Kidney epithelial cell (primary cell): ENCODE measurements around the gene HOXD4. TPM values are rescaled to one million over a fixed set of nuclear protein-coding genes. Genes with fewer than 3 reads are reported as not detected.

Source experiments
- DNase-seq: peaks from one replicate; pipeline ENCODE4 v3.0.0-alpha.2; 2010; ENCODE audit warnings: low read depth
- H3K27me3 ChIP-seq: 2 replicates; pipeline ENCODE4 v1.6.0; 2011; ENCODE audit warnings: low read length; ENCODE audit not compliant: control insufficient read depth, insufficient read depth
- H3K36me3 ChIP-seq: 2 replicates; pipeline ENCODE4 v1.5.1; 2011; ENCODE audit warnings: low read length; ENCODE audit not compliant: control insufficient read depth, insufficient read depth
- H3K4me3 ChIP-seq: 2 replicates; pipeline ENCODE4 v1.5.1; 2011; ENCODE audit warnings: low read depth, mild to moderate bottlenecking, control low read depth, low read length
- total RNA-seq: library from RNA; depleted of rRNA; stranded (reverse); fragments of >200 nt; gene quantifications from 2 replicates; pipeline ENCODE4 v1.2.3, GENCODE V29; 2015
- TF ChIP-seq, protein P1 (sequence below): IDR thresholded peaks from 2 replicates; pipeline ENCODE4 v1.5.1; 2011; ENCODE audit warnings: mild to moderate bottlenecking, moderate library complexity, low read length, control low read depth, inconsistent platforms; ENCODE audit not compliant: insufficient read depth, poor library complexity, severe bottlenecking

Gene HOXD4
- total RNA-seq, 1 donor from 2014 or later: 5.4 TPM

GRCh38 chr2:176140513-176141317 lies 10.6 kb upstream of the HOXD4 start:
- Histone ChIP-seq H3K36me3 (no peaks in the 10 kb centered on the region), H3K4me3 (peak overlapping the region; percentile 92), H3K27me3 (no peaks in the 10 kb centered on the region)
- DNase-seq: no peak
- TF ChIP-seq, protein P1, sequence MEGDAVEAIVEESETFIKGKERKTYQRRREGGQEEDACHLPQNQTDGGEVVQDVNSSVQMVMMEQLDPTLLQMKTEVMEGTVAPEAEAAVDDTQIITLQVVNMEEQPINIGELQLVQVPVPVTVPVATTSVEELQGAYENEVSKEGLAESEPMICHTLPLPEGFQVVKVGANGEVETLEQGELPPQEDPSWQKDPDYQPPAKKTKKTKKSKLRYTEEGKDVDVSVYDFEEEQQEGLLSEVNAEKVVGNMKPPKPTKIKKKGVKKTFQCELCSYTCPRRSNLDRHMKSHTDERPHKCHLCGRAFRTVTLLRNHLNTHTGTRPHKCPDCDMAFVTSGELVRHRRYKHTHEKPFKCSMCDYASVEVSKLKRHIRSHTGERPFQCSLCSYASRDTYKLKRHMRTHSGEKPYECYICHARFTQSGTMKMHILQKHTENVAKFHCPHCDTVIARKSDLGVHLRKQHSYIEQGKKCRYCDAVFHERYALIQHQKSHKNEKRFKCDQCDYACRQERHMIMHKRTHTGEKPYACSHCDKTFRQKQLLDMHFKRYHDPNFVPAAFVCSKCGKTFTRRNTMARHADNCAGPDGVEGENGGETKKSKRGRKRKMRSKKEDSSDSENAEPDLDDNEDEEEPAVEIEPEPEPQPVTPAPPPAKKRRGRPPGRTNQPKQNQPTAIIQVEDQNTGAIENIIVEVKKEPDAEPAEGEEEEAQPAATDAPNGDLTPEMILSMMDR: peak; percentile 89

GRCh38 chr2:176142281-176142680 lies 9.1 kb upstream of the HOXD4 start:
- H3K36me3 ChIP-seq: no peaks in the 10 kb centered on the region
- H3K4me3 ChIP-seq: no peak overlapping the region
- TF ChIP-seq, protein P1: no peak
- H3K27me3 ChIP-seq: no peaks in the 10 kb centered on the region
- DNase-seq: no peak

DNA sequence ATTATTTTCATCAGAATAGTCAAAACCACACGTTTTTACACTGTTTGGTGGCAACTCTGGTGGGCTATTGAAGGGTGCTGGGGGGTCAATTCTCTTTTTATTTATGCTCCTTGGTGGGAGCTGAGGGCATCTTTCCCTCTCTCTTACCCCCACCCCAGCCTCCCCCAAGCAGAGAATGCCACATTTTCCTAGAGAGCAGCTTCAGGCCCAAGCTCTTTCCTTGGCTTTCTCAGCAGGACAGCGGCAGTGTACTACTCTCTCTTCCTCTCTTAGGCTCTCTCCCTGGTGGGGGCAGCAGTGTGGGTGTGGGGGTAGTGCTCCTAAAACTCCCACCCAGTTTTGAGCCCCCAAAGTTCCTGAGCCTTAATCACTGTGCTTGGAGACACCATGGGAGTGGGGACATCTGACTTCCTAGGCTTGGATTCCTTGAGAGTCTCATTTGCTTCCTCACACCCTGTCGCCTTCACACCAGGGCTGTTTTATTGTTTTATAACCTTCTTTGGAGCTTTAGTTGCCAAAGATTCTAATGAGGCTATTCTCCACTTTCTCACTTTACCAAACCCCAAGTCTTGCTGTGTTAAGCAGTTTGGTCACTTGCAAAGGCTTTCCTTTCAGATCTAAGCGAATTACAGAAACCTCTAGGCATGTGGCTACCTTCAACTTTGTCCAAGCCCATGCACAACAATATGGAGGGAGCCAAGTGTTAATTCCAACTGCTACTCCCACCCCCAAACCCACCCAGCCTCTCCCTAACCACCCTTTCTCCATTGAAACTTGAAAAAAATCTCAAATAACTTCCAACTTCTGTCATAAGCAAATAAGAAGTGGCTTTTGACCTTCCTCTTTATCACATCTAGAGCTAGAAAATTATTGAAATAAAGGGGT lies 6.0 kb upstream of the HOXD4 start:
- TF ChIP-seq, protein P1: no peak
- Histone ChIP-seq H3K4me3 (no peak overlapping the region), H3K27me3 (no peaks in the 10 kb centered on the region), H3K36me3 (peaks cover 1% of the 10 kb centered on the region)
- no peak for DNase-seq

- peak overlapping the region; percentile 9 for H3K4me3 ChIP-seq
- TF ChIP-seq, protein P1: no peak
- H3K36me3 ChIP-seq: peaks cover 1% of the 10 kb centered on the region
- H3K27me3 ChIP-seq: no peaks in the 10 kb centered on the region
- DNase-seq: no peak
These were observed 5.2 kb upstream of the HOXD4 start for GRCh38 chr2:176146101-176146500.

- H3K4me3 ChIP-seq: peak overlapping the region; percentile 36
- peaks cover 1% of the 10 kb centered on the region for H3K36me3 ChIP-seq
- DNase-seq: no peak
- TF ChIP-seq, protein P1: no peak
- H3K27me3 ChIP-seq: no peaks in the 10 kb centered on the region
These were observed 4.7 kb upstream of the HOXD4 start for GRCh38 chr2:176146645-176147044.
